Osteocyte (in vitro differentiated cells): ENCODE data around the gene THNSL1. TPM values are rescaled to one million over a fixed set of nuclear protein-coding genes. Genes with fewer than 3 reads are reported as not detected.

Source experiments
- DNase-seq: peaks from one replicate; pipeline ENCODE4 v3.0.0; 2021; ENCODE audit warnings: mixed read lengths; ENCODE audit not compliant: unreplicated experiment; ENCODE audit errors: extremely low spot score
- H3K27ac Mint-ChIP-seq: one replicate; pipeline ENCODE4 v1.8.0; 2021; ENCODE audit warnings: mild to moderate bottlenecking, mixed read lengths; ENCODE audit not compliant: unreplicated experiment
- H3K27me3 Mint-ChIP-seq: one replicate; pipeline ENCODE4 v1.8.0; 2021; ENCODE audit warnings: mixed read lengths; ENCODE audit not compliant: unreplicated experiment
- H3K36me3 Mint-ChIP-seq: one replicate; pipeline ENCODE4 v1.8.0; 2021; ENCODE audit warnings: mixed read lengths; ENCODE audit not compliant: unreplicated experiment
- H3K4me1 Mint-ChIP-seq: one replicate; pipeline ENCODE4 v1.8.0; 2021; ENCODE audit warnings: mixed read lengths; ENCODE audit not compliant: unreplicated experiment
- H3K4me3 Mint-ChIP-seq: one replicate; pipeline ENCODE4 v1.8.0; 2021; ENCODE audit warnings: mild to moderate bottlenecking, moderate library complexity, mixed read lengths; ENCODE audit not compliant: unreplicated experiment
- H3K9me3 Mint-ChIP-seq: one replicate; pipeline ENCODE4 v1.8.0; 2021; ENCODE audit warnings: mixed read lengths; ENCODE audit not compliant: unreplicated experiment
- CTCF ChIP-seq: fragments of 200-600 bp; sonication (generic); IDR thresholded peaks from 2 replicates; pipeline ENCODE4 v1.5.0; 2021; ENCODE audit warnings: antibody characterized with exemption, mild to moderate bottlenecking, moderate library complexity
- total RNA-seq: library from RNA; stranded (reverse); gene quantifications from 2 replicates; pipeline ENCODE4 v1.2.1, GENCODE V29; 2021

The THNSL1 gene
- total RNA-seq, 1 donor from 2014 or later = 5.0 TPM

- Mint-ChIP-seq H3K27me3 (no peaks in the 10 kb centered on the region), H3K4me3 (no peak overlapping the region), H3K27ac (no peak overlapping the region), H3K4me1 (peaks cover 45% of the 10 kb centered on the region), H3K36me3 (no peaks in the 10 kb centered on the region), H3K9me3 (peaks cover 8% of the 10 kb centered on the region)
- DNase-seq = no peak
- TF ChIP-seq CTCF = no peak
Measured at GRCh38 chr10:25065761-25066476, 49.5 kb downstream of the THNSL1 start.

- peaks cover 8% of the 10 kb centered on the region for H3K9me3 Mint-ChIP-seq
- no peaks in the 10 kb centered on the region for H3K27me3 Mint-ChIP-seq
- H3K4me3 Mint-ChIP-seq = no peak overlapping the region
- DNase-seq = no peak
- H3K36me3 Mint-ChIP-seq = no peaks in the 10 kb centered on the region
- no peak overlapping the region for H3K27ac Mint-ChIP-seq
- peaks cover 20% of the 10 kb centered on the region for H3K4me1 Mint-ChIP-seq
- TF ChIP-seq CTCF = no peak
Measured at GRCh38 chr10:25068152-25069058, 52.0 kb downstream of the THNSL1 start.

- Mint-ChIP-seq H3K27ac (no peak overlapping the region), H3K27me3 (no peaks in the 10 kb centered on the region), H3K36me3 (no peaks in the 10 kb centered on the region), H3K4me3 (no peak overlapping the region), H3K9me3 (no peaks in the 10 kb centered on the region), H3K4me1 (peaks cover 8% of the 10 kb centered on the region)
- no peak for DNase-seq
- no peak for TF ChIP-seq CTCF
Measured at GRCh38 chr10:25071227-25071626, 54.8 kb downstream of the THNSL1 start.

- no peak for TF ChIP-seq CTCF
- H3K9me3 Mint-ChIP-seq = no peaks in the 10 kb centered on the region
- H3K36me3 Mint-ChIP-seq = no peaks in the 10 kb centered on the region
- DNase-seq = no peak
- H3K4me3 Mint-ChIP-seq = no peak overlapping the region
- no peaks in the 10 kb centered on the region for H3K27me3 Mint-ChIP-seq
- peaks cover 7% of the 10 kb centered on the region for H3K4me1 Mint-ChIP-seq
- H3K27ac Mint-ChIP-seq = no peak overlapping the region
Measured at GRCh38 chr10:25072786-25073185, 56.4 kb downstream of the THNSL1 start.

GRCh38 chr10:25075825-25076224 is 59.4 kb downstream of the THNSL1 start:
- no peaks in the 10 kb centered on the region for H3K27me3 Mint-ChIP-seq
- TF ChIP-seq CTCF = no peak
- no peak for DNase-seq
- no peaks in the 10 kb centered on the region for H3K9me3 Mint-ChIP-seq
- H3K36me3 Mint-ChIP-seq = no peaks in the 10 kb centered on the region
- no peak overlapping the region for H3K4me3 Mint-ChIP-seq
- no peak overlapping the region for H3K27ac Mint-ChIP-seq
- peaks cover 22% of the 10 kb centered on the region for H3K4me1 Mint-ChIP-seq
